PC-9 (cell line): ENCODE data around the gene CUX1.

Experiments
- CTCF ChIP-seq: fragments of 200-600 bp; sonication (generic); conservative IDR thresholded peaks from 2 replicates; pipeline ENCODE4 v1.6.1; 2017; ENCODE audit warnings: mixed run types, antibody characterized with exemption, mild to moderate bottlenecking, moderate library complexity
- EZH2 ChIP-seq: fragments of 200-600 bp; sonication (generic); IDR thresholded peaks from 2 replicates; pipeline ENCODE4 v1.8.0; 2017; ENCODE audit warnings: antibody characterized with exemption, low read depth

DNA sequence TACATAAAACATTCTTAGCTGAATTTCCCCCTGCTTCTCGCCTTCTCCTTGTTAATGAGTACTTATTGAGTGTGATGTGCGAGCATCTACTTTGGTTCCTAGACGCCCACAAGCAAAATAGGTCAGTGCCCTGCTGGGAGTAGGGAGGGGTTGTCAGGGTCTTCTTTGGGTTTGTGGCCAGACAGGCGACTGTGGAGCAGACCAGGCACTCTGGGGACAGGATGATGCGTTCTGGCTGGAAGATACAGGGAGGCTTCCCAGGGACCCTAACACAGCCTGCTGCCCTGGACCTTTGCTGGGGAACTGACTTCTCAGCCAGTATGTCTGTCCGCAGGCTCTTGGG, 227.2 kb downstream of the CUX1 start:
- TF ChIP-seq CTCF = no peak
- no peak for TF ChIP-seq EZH2
